NB4 (cell line): ENCODE measurements around the gene LYST.

ENCODE experiments used
- CTCF ChIP-seq: IDR thresholded peaks from one replicate; pipeline ENCODE4 v1.5.1; 2012; ENCODE audit warnings: low read depth, low read length
- MAX ChIP-seq: IDR thresholded peaks from 2 replicates; pipeline ENCODE4 v1.6.1; 2011; ENCODE audit warnings: low read depth, low read length
- MYC ChIP-seq: IDR thresholded peaks from 2 replicates; pipeline ENCODE4 v1.6.1; 2011; ENCODE audit warnings: low read depth, low read length
- POLR2A ChIP-seq: IDR thresholded peaks from 2 replicates; pipeline ENCODE4 v1.6.1; 2011; ENCODE audit warnings: mild to moderate bottlenecking; ENCODE audit not compliant: insufficient read length; ENCODE audit errors: extremely low read depth

- no peak for TF ChIP-seq CTCF
- TF ChIP-seq POLR2A, result no peak
- TF ChIP-seq MAX, result no peak
- TF ChIP-seq MYC, result no peak
Measured at GRCh38 chr1:235722858-235723257, 143.8 kb downstream of the LYST start.
